ENCODE results near the gene MYBL2. TPM values are rescaled to one million over a fixed set of nuclear protein-coding genes. Genes with fewer than 3 reads are reported as not detected.

Gene MYBL2
- total RNA-seq, 4 donors from 2014 or later: 1.5 to 27.2 (median 2.6) TPM

GRCh38 chr20:43728686-43729255 is 61.9 kb downstream of the MYBL2 start:
- H3K36me3 ChIP-seq: no peaks in the 10 kb centered on the region
- no peaks in the 10 kb centered on the region for H3K9me3 ChIP-seq

GRCh38 chr20:43731469-43731868 is 64.6 kb downstream of the MYBL2 start:
- DNase-seq: no peak
- H3K9me3 ChIP-seq: no peaks in the 10 kb centered on the region
- H3K27me3 ChIP-seq: no peaks in the 10 kb centered on the region
- TF ChIP-seq POLR2A (IDR thresholded peaks at IDR 0.05) (no peak), CTCF (IDR thresholded peaks at IDR 0.05) (no peak)
- H3K4me3 ChIP-seq: no peak overlapping the region
- no peaks in the 10 kb centered on the region for H3K36me3 ChIP-seq
- H3K4me1 ChIP-seq: no peaks in the 10 kb centered on the region
- H3K27ac ChIP-seq: no peak overlapping the region

More at GRCh38 chr20:43728686-43729255, 61.9 kb downstream of the MYBL2 start:
- Histone ChIP-seq H3K4me1 (no peaks in the 10 kb centered on the region), H3K27ac (no peak overlapping the region), H3K4me3 (no peak overlapping the region), H3K27me3 (no peaks in the 10 kb centered on the region)
- DNase-seq: no peak
- TF ChIP-seq POLR2A (IDR thresholded peaks at IDR 0.05) (no peak), CTCF (IDR thresholded peaks at IDR 0.05) (no peak)

DNA sequence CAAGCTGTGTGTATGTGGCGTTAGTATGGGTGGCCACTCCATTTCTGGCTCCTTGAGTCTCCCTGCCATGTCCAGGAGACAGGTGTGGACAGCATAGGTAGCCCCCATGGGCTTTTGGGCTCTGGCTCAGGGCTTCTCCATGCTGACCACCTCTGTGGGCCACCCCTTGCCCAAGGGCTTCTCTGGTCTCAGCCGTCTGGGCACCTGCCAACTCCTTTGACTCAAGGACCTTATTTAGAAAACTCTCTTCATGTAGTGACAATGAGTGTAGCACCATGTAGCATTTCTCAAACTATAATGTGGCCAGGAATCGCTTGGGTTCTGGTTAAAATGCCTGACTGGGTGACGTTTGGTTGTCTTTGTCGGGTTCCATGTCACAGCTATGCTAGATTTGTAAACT is 65.0 kb downstream of the MYBL2 start:
- Histone ChIP-seq H3K27ac (no peak overlapping the region), H3K9me3 (no peaks in the 10 kb centered on the region), H3K4me3 (no peak overlapping the region), H3K4me1 (no peaks in the 10 kb centered on the region), H3K36me3 (no peaks in the 10 kb centered on the region), H3K27me3 (no peaks in the 10 kb centered on the region)
- no peak for DNase-seq
- TF ChIP-seq POLR2A (IDR thresholded peaks at IDR 0.05): no peak
- no peak for TF ChIP-seq CTCF (IDR thresholded peaks at IDR 0.05)

- Histone ChIP-seq H3K4me1 (no peaks in the 10 kb centered on the region), H3K4me3 (no peak overlapping the region), H3K36me3 (no peaks in the 10 kb centered on the region), H3K27ac (no peak overlapping the region), H3K9me3 (no peaks in the 10 kb centered on the region), H3K27me3 (no peaks in the 10 kb centered on the region)
- TF ChIP-seq POLR2A (IDR thresholded peaks at IDR 0.05) (no peak), CTCF (IDR thresholded peaks at IDR 0.05) (no peak)
- DNase-seq: no peak
Measured at GRCh38 chr20:43736588-43737158, 69.8 kb downstream of the MYBL2 start.

DNA sequence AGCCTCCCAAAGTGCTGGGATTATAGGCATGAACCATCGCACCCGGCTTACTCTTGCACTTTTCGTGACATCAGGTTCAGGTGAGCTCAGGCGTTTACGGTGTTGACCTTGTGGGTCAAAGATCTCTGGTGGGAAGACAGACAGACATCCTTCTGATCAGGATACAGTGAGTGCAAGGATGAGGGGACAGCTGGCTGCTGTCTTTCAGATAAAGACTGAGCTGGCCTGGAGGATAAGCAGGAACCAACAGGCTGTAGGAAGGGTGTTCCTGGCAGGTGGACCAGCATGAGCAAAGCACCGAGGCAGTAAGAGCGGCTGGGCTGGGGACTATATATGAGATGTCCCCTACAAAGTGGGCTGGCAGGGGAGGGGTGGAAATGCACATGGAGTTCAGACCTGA is 71.0 kb downstream of the MYBL2 start:
- no peaks in the 10 kb centered on the region for H3K9me3 ChIP-seq
- no peaks in the 10 kb centered on the region for H3K36me3 ChIP-seq
- no peaks in the 10 kb centered on the region for H3K27me3 ChIP-seq
- no peak for DNase-seq
- H3K4me3 ChIP-seq: no peak overlapping the region
- TF ChIP-seq POLR2A (IDR thresholded peaks at IDR 0.05) (no peak), CTCF (IDR thresholded peaks at IDR 0.05) (no peak)
- H3K27ac ChIP-seq: no peak overlapping the region
- no peaks in the 10 kb centered on the region for H3K4me1 ChIP-seq

All from Peyer's patch (tissue), 4 donors.